Measurements from ENCODE around the gene MPHOSPH9. TPM values are rescaled to one million over a fixed set of nuclear protein-coding genes. Genes with fewer than 3 reads are reported as not detected.

MPHOSPH9 gene
- total and polyA plus RNA-seq, 2 of the 13 experiments (the other 11 are each of a cell fraction or from before 2014, with no cell fraction given): 20.3 to 63.4 TPM

GRCh38 chr12:123140676-123141614 is 92.0 kb downstream of the MPHOSPH9 start (continued):
- TF ChIP-seq ZFP91 (CRISPR knock-in tag; IDR thresholded peaks at IDR 0.05; ENCODE audit: borderline replicate concordance) (peak; percentile 54), ASH2L (IDR thresholded peaks at IDR 0.05; ENCODE audit: insufficient read length, low read depth, low read length) (peak; percentile 20), HNF4A (CRISPR knock-in tag; IDR thresholded peaks at IDR 0.05) (peak; percentile 67), MXI1 (IDR thresholded peaks at IDR 0.05; ENCODE audit: borderline replicate concordance, low read depth, low read length) (peak; percentile 5; the same call in 1 of the 3 replicates), ARID2 (CRISPR knock-in tag; IDR thresholded peaks at IDR 0.05; ENCODE audit: borderline replicate concordance) (0 out of 2 replicates have a peak, but pooled peaks have one; percentile 22), LRRFIP1 (CRISPR knock-in tag; conservative IDR thresholded peaks at IDR 0.05) (no peak; the same call in 1 of the 2 replicates), MAZ (IDR thresholded peaks at IDR 0.05; ENCODE audit: borderline replicate concordance, low read depth, low read length) (0 out of 2 replicates have a peak, but pooled peaks have one; percentile 12), MAZ (CRISPR knock-in tag; IDR thresholded peaks at IDR 0.05; ENCODE audit: low read depth) (0 out of 2 replicates have a peak, but pooled peaks have one; percentile 36), SALL1 (CRISPR knock-in tag; IDR thresholded peaks at IDR 0.05) (peak; percentile 32; the same call in 1 of the 2 replicates), MTA3 (CRISPR knock-in tag; IDR thresholded peaks at IDR 0.05) (no peak), KMT2A (CRISPR knock-in tag; IDR thresholded peaks at IDR 0.05) (0 out of 2 replicates have a peak, but pooled peaks have one; percentile 8), KDM1A (CRISPR knock-in tag; IDR thresholded peaks at IDR 0.05) (peak; percentile 97), ZNF33B (CRISPR knock-in tag; IDR thresholded peaks at IDR 0.05) (no peak), SUZ12 (IDR thresholded peaks at IDR 0.05; ENCODE audit: low read depth, low read length) (no peak), HIC2 (CRISPR knock-in tag; IDR thresholded peaks at IDR 0.05; ENCODE audit: low read depth) (peak; percentile 47; the same call in 1 of the 2 replicates), ADNP (CRISPR knock-in tag; IDR thresholded peaks at IDR 0.05) (peak; percentile 94; the same call in 1 of the 2 replicates), ZSCAN25 (CRISPR knock-in tag; IDR thresholded peaks at IDR 0.05) (no peak), ZNF770 (CRISPR knock-in tag; IDR thresholded peaks at IDR 0.05) (0 out of 2 replicates have a peak, but pooled peaks have one; percentile 35)
